Neural cell (in vitro differentiated cells): Measurements from ENCODE around the gene AKAP3. TPM values are rescaled to one million over a fixed set of nuclear protein-coding genes. Genes with fewer than 3 reads are reported as not detected.

Experiments
- H2AFZ ChIP-seq: fragments of 200-600, 300-800 bp; sonication (generic), shearing (Covaris generic); 2 replicates; pipeline ENCODE4 v1.6.0; 2014; ENCODE audit warnings: low read depth, mild to moderate bottlenecking, antibody characterized with exemption, low read length, moderate library complexity
- H3F3A ChIP-seq: fragments of 200-600 bp; shearing (Covaris generic); 2 replicates; pipeline ENCODE4 v1.6.1; 2016; ENCODE audit warnings: mild to moderate bottlenecking, moderate library complexity, mixed read lengths, antibody characterized with exemption, low read length; ENCODE audit not compliant: insufficient read depth, poor library complexity, severe bottlenecking
- H3K27ac ChIP-seq: fragments of 200-600, 300-800 bp; sonication (generic), shearing (Covaris generic); 2 replicates; pipeline ENCODE4 v1.5.1; 2014; ENCODE audit warnings: mild to moderate bottlenecking, low read length, moderate library complexity
- H3K27me3 ChIP-seq: fragments of 300-800, 200-600 bp; sonication (generic), shearing (Covaris generic); 2 replicates; pipeline ENCODE4 v1.6.0; 2014; ENCODE audit warnings: mild to moderate bottlenecking, low read depth, low read length, moderate library complexity; ENCODE audit not compliant: insufficient read depth
- H3K36me3 ChIP-seq: fragments of 300-800, 200-600 bp; sonication (generic), shearing (Covaris generic); 2 replicates; pipeline ENCODE4 v1.5.1; 2014; ENCODE audit warnings: mild to moderate bottlenecking, antibody characterized with exemption, low read length, moderate library complexity; ENCODE audit not compliant: insufficient read depth
- H3K4me2 ChIP-seq: fragments of 300-800, 200-600 bp; sonication (generic), shearing (Covaris generic); 2 replicates; pipeline ENCODE4 v1.6.0; 2014; ENCODE audit warnings: mild to moderate bottlenecking, low read length
- H3K4me3 ChIP-seq: fragments of 300-800, 200-600 bp; sonication (generic), shearing (Covaris generic); 2 replicates; pipeline ENCODE4 v1.5.1; 2014; ENCODE audit warnings: mild to moderate bottlenecking, low read length, moderate library complexity
- H3K79me2 ChIP-seq: fragments of 200-600 bp; shearing (Covaris generic); replicated peaks from 2 replicates; pipeline ENCODE4 v1.6.0; 2014; ENCODE audit warnings: mild to moderate bottlenecking, low read length, moderate library complexity; ENCODE audit not compliant: insufficient read depth
- H3K9ac ChIP-seq: fragments of 300-800, 200-600 bp; sonication (generic), shearing (Covaris generic); 2 replicates; pipeline ENCODE4 v1.6.1; 2016; ENCODE audit warnings: mild to moderate bottlenecking, low read length, mixed read lengths
- H3K9me2 ChIP-seq: fragments of 200-600 bp; shearing (Covaris generic); 2 replicates; pipeline ENCODE4 v1.6.1; 2016; ENCODE audit warnings: mild to moderate bottlenecking, low read length, mixed read lengths; ENCODE audit not compliant: insufficient read depth
- H3K9me3 ChIP-seq: fragments of 200-600, 300-800 bp; sonication (generic), shearing (Covaris generic); 2 replicates; pipeline ENCODE4 v1.6.1; 2016; ENCODE audit warnings: mild to moderate bottlenecking, mixed run types, low read length, moderate library complexity, mixed read lengths
- H4K20me1 ChIP-seq: fragments of 200-600 bp; shearing (Covaris generic); 2 replicates; pipeline ENCODE4 v1.6.1; 2016; ENCODE audit warnings: mild to moderate bottlenecking, mixed run types; ENCODE audit not compliant: insufficient read depth
- CTCF ChIP-seq: fragments of 450-650 bp; IDR thresholded peaks from 2 replicates; pipeline ENCODE4 v1.5.1; 2014; ENCODE audit warnings: antibody characterized with exemption, mild to moderate bottlenecking, moderate library complexity; ENCODE audit not compliant: poor library complexity, severe bottlenecking
- EP300 ChIP-seq: fragments of 450-650 bp; conservative IDR thresholded peaks from 2 replicates; pipeline ENCODE4 v1.6.1; 2014; ENCODE audit warnings: antibody characterized with exemption, mild to moderate bottlenecking, moderate library complexity; ENCODE audit not compliant: poor library complexity, severe bottlenecking
- EZH2 ChIP-seq: fragments of 200-600, 300-800 bp; shearing (Covaris generic), sonication (generic); IDR thresholded peaks from 2 replicates; pipeline ENCODE4 v1.6.1; 2014; ENCODE audit warnings: antibody characterized with exemption, low read length, borderline replicate concordance, mild to moderate bottlenecking; ENCODE audit not compliant: insufficient read depth, poor library complexity, severe bottlenecking
- MXI1 ChIP-seq: fragments of 450-650 bp; conservative IDR thresholded peaks from 2 replicates; pipeline ENCODE4 v1.6.1; 2014; ENCODE audit warnings: antibody characterized with exemption, mild to moderate bottlenecking; ENCODE audit not compliant: poor library complexity, severe bottlenecking
- POLR2AphosphoS5 ChIP-seq: IDR thresholded peaks from 2 replicates; pipeline ENCODE4 v1.6.1; 2012
- RAD21 ChIP-seq: fragments of 450-650 bp; conservative IDR thresholded peaks from 2 replicates; pipeline ENCODE4 v1.6.1; 2014; ENCODE audit warnings: antibody characterized with exemption, mild to moderate bottlenecking, moderate library complexity
- REST ChIP-seq: IDR thresholded peaks from 2 replicates; pipeline ENCODE4 v1.6.1; 2012; ENCODE audit warnings: borderline replicate concordance
- SMC3 ChIP-seq: fragments of 450-650 bp; conservative IDR thresholded peaks from 2 replicates; pipeline ENCODE4 v1.6.1; 2014; ENCODE audit warnings: antibody characterized with exemption, mild to moderate bottlenecking, moderate library complexity; ENCODE audit not compliant: poor library complexity
- TAF1 ChIP-seq: IDR thresholded peaks from 2 replicates; pipeline ENCODE4 v1.6.1; 2012; ENCODE audit warnings: low read depth
- polyA plus RNA-seq: library from polyadenylated mRNA; depleted of rRNA; stranded (reverse); fragments of >200 nt; gene quantifications from 2 replicates; pipeline ENCODE4 v1.2.3, GENCODE V29; 2014

AKAP3 gene
- polyA plus RNA-seq, 1 donor from 2014 or later: 0.46 TPM

- Histone ChIP-seq H3K36me3 (no peaks in the 10 kb centered on the region), H3K9me3 (no peaks in the 10 kb centered on the region), H4K20me1 (no peaks in the 10 kb centered on the region), H3K27me3 (no peaks in the 10 kb centered on the region), H3K27ac (no peak overlapping the region), H3F3A (no peaks in the 10 kb centered on the region), H3K4me2 (no peak overlapping the region), H3K9ac (no peak overlapping the region), H3K4me3 (no peak overlapping the region), H3K9me2 (no peaks in the 10 kb centered on the region), H2AFZ (no peak overlapping the region), H3K79me2 (no peaks in the 10 kb centered on the region)
- TF ChIP-seq EZH2 (no peak), MXI1 (no peak), POLR2AphosphoS5 (no peak), EP300 (no peak), SMC3 (no peak), RAD21 (no peak), REST (no peak), TAF1 (no peak), CTCF (no peak)
These were observed 64.0 kb downstream of the AKAP3 start for GRCh38 chr12:4584896-4585295.

- Histone ChIP-seq H3K4me2 (no peak overlapping the region), H3K9ac (no peak overlapping the region), H3K9me3 (no peaks in the 10 kb centered on the region), H4K20me1 (no peaks in the 10 kb centered on the region), H3K9me2 (no peaks in the 10 kb centered on the region), H2AFZ (no peak overlapping the region), H3K27me3 (no peaks in the 10 kb centered on the region), H3K79me2 (no peaks in the 10 kb centered on the region), H3K36me3 (no peaks in the 10 kb centered on the region), H3K27ac (no peak overlapping the region), H3K4me3 (no peak overlapping the region), H3F3A (no peaks in the 10 kb centered on the region)
- TF ChIP-seq EP300 (no peak), MXI1 (no peak), REST (no peak), POLR2AphosphoS5 (no peak), SMC3 (no peak), CTCF (no peak), TAF1 (no peak), RAD21 (no peak), EZH2 (no peak)
These were observed 64.6 kb downstream of the AKAP3 start for GRCh38 chr12:4584281-4584680.
